GDM1 (cell line): ENCODE results near the gene KRTAP4-12.
"Not testable (repeated sequence)": the region's sequence is repeated elsewhere in the genome, so short reads cannot be mapped to it uniquely, and the experiment has no call there.

Experiments
- DNase-seq: peaks from one replicate; lab custom pipeline; 2025; lab: John Stamatoyannopoulos, UW

Gene KRTAP4-12

GRCh38 chr17:41123991-41124371 is at the start of gene KRTAP4-12:
KRTAP4-12 (minus strand) TSS chr17:41124182; CDS start chr17:41124122, 60 bp downstream.
- not testable (repeated sequence) for DNase-seq

GRCh38 chr17:41171886-41172285 is 47.9 kb upstream of the KRTAP4-12 start:
- no peak for DNase-seq

GRCh38 chr17:41168121-41168520 is 44.1 kb upstream of the KRTAP4-12 start, which contains the start of gene KRTAP4-3:
KRTAP4-3 (minus strand) TSS chr17:41168221; CDS start chr17:41168172, 49 bp downstream.
- no peak for DNase-seq

GRCh38 chr17:41167561-41167960 is 43.6 kb upstream of the KRTAP4-12 start:
- no peak for DNase-seq

- no peak for DNase-seq
Observed at GRCh38 chr17:41163828-41164227, 39.8 kb upstream of the KRTAP4-12 start.

GRCh38 chr17:41160648-41161047 is 36.7 kb upstream of the KRTAP4-12 start, which contains the start of gene KRTAP4-4:
KRTAP4-4 (minus strand) TSS chr17:41160748; CDS start chr17:41160691, 57 bp downstream.
- DNase-seq: no peak

- DNase-seq: not testable (repeated sequence)
Observed at GRCh38 chr17:41160190-41160589, 36.2 kb upstream of the KRTAP4-12 start.

- DNase-seq: no peak
Observed at GRCh38 chr17:41153856-41154255, 29.9 kb upstream of the KRTAP4-12 start.

GRCh38 chr17:41151525-41151924 is 27.5 kb upstream of the KRTAP4-12 start:
- DNase-seq: no peak

GRCh38 chr17:41150026-41150425 is 26.0 kb upstream of the KRTAP4-12 start:
- DNase-seq: no peak

GRCh38 chr17:41149652-41149985 is 25.6 kb upstream of the KRTAP4-12 start, which contains the start of gene KRTAP4-5:
KRTAP4-5 (minus strand) TSS chr17:41149825; CDS start chr17:41149767, 58 bp downstream.
- no peak for DNase-seq

GRCh38 chr17:41148971-41149651 is 25.1 kb upstream of the KRTAP4-12 start:
- DNase-seq: not testable (repeated sequence)

- DNase-seq: no peak
Observed at GRCh38 chr17:41147531-41148204, 23.7 kb upstream of the KRTAP4-12 start.

- no peak for DNase-seq
Observed at GRCh38 chr17:41145261-41145660, 21.3 kb upstream of the KRTAP4-12 start.

GRCh38 chr17:41144846-41145245 is 20.9 kb upstream of the KRTAP4-12 start:
- DNase-seq: no peak

- no peak for DNase-seq
Observed at GRCh38 chr17:41141361-41141760, 17.4 kb upstream of the KRTAP4-12 start.

GRCh38 chr17:41140360-41141131 is 16.6 kb upstream of the KRTAP4-12 start, which contains the start of gene KRTAP4-6:
KRTAP4-6 (minus strand) TSS chr17:41140544; CDS start chr17:41140487, 57 bp downstream.
- no peak for DNase-seq

GRCh38 chr17:41139865-41140264 is 15.9 kb upstream of the KRTAP4-12 start:
- DNase-seq: not testable (repeated sequence)

- DNase-seq: no peak
Observed at GRCh38 chr17:41133880-41134735, 10.1 kb upstream of the KRTAP4-12 start.

GRCh38 chr17:41131979-41132378 is 8.0 kb upstream of the KRTAP4-12 start:
- no peak for DNase-seq

GRCh38 chr17:41127371-41127770 is 3.4 kb upstream of the KRTAP4-12 start:
- DNase-seq: no peak
